OCI-LY1 (cell line): ENCODE measurements around the gene IFNGR2.

Experiments used
- CTCF ChIP-seq: fragments of 200-600 bp; sonication (generic), shearing (Covaris generic); IDR thresholded peaks from 2 replicates; pipeline ENCODE4 v1.5.1; 2017; ENCODE audit warnings: mild to moderate bottlenecking, antibody characterized with exemption, low read length, moderate library complexity, mixed read lengths
- EZH2 ChIP-seq: fragments of 200-600 bp; sonication (generic), shearing (Covaris generic); IDR thresholded peaks from 2 replicates; pipeline ENCODE4 v1.8.0; 2017; ENCODE audit warnings: borderline replicate concordance, mixed run types, mild to moderate bottlenecking, antibody characterized with exemption, low read length, moderate library complexity, mixed read lengths

- TF ChIP-seq CTCF = no peak
- no peak for TF ChIP-seq EZH2
Observed at GRCh38 chr21:33411949-33412430, 8.8 kb downstream of the IFNGR2 start.
